Skeletal muscle tissue (tissue), 4 donors: ENCODE data around the gene TTC33. TPM values are rescaled to one million over a fixed set of nuclear protein-coding genes. Genes with fewer than 3 reads are reported as not detected.
"Not testable (repeated sequence)": the region's sequence is repeated elsewhere in the genome, so short reads cannot be mapped to it uniquely, and the experiment has no call there.

Experiments used
- H3K27ac ChIP-seq: one replicate; pipeline ENCODE4 v1.7.0; 2013; ENCODE audit warnings: mild to moderate bottlenecking, low read depth, low read length, inconsistent platforms
- H3K27me3 ChIP-seq, 3 donors: one replicate each; pipeline ENCODE4 v1.7.0; 2013; ENCODE audit warnings: low read length in 3 of 3; ENCODE audit not compliant: control insufficient read depth in 3 of 3, insufficient read depth in 3 of 3
- H3K36me3 ChIP-seq, 3 donors: one replicate each; pipeline ENCODE4 v1.7.0; 2013; ENCODE audit warnings: low read length in 3 of 3; ENCODE audit not compliant: control insufficient read depth in 3 of 3, insufficient read depth in 3 of 3
- H3K4me1 ChIP-seq, 3 donors: one replicate each; pipeline ENCODE4 v1.7.0; 2013; ENCODE audit warnings: low read length in 3 of 3, mild to moderate bottlenecking in 3 of 3; ENCODE audit not compliant: control insufficient read depth in 3 of 3, insufficient read depth in 3 of 3
- H3K4me3 ChIP-seq, 3 donors: one replicate each; pipeline ENCODE4 v1.7.0; 2013; ENCODE audit warnings: low read length in 3 of 3
- H3K9ac ChIP-seq, 3 donors: one replicate each; pipeline ENCODE4 v1.7.0; 2013; ENCODE audit warnings: low read length in 3 of 3, mild to moderate bottlenecking in 3 of 3, moderate library complexity in 2 of 3, low read depth in 1 of 3
- H3K9me3 ChIP-seq, 3 donors: one replicate each; pipeline ENCODE4 v1.7.0; 2013; ENCODE audit warnings: low read length in 3 of 3; ENCODE audit not compliant: control insufficient read depth in 3 of 3
- total RNA-seq: library from RNA; depleted of rRNA; stranded (reverse); fragments of >200 nt; gene quantifications from one replicate; pipeline ENCODE4 v1.2.3, GENCODE V29; 2014
- donor health status: Osteomylitis.

TTC33 gene
- total RNA-seq, 1 donor from 2014 or later, result 17.2 TPM

GRCh38 chr5:40607202-40607601 is 148.6 kb downstream of the TTC33 start:
- H3K4me3 ChIP-seq, result no peak overlapping the region
- H3K36me3 ChIP-seq, result no peaks in the 10 kb centered on the region
- no peaks in the 10 kb centered on the region for H3K4me1 ChIP-seq
- no peak overlapping the region for H3K9ac ChIP-seq
- no peaks in the 10 kb centered on the region for H3K9me3 ChIP-seq
- no peaks in the 10 kb centered on the region for H3K27me3 ChIP-seq
- H3K27ac ChIP-seq, result no peak overlapping the region

GRCh38 chr5:40606077-40606765 is 149.5 kb downstream of the TTC33 start:
- H3K4me3 ChIP-seq, result no peak overlapping the region

GRCh38 chr5:40605295-40605958 is 150.3 kb downstream of the TTC33 start:
- H3K9me3 ChIP-seq, result no peaks in the 10 kb centered on the region
- H3K4me3 ChIP-seq, result no peak overlapping the region
- H3K27me3 ChIP-seq, result no peaks in the 10 kb centered on the region
- no peak overlapping the region for H3K27ac ChIP-seq
- no peaks in the 10 kb centered on the region for H3K4me1 ChIP-seq
- H3K36me3 ChIP-seq, result no peaks in the 10 kb centered on the region
- H3K9ac ChIP-seq, result no peak overlapping the region

More at GRCh38 chr5:40606077-40606765, 149.5 kb downstream of the TTC33 start:
- H3K9ac ChIP-seq, result no peak overlapping the region
- no peaks in the 10 kb centered on the region for H3K9me3 ChIP-seq
- H3K4me1 ChIP-seq, result no peaks in the 10 kb centered on the region
- H3K27ac ChIP-seq, result no peak overlapping the region
- no peaks in the 10 kb centered on the region for H3K36me3 ChIP-seq
- no peaks in the 10 kb centered on the region for H3K27me3 ChIP-seq

GRCh38 chr5:40603378-40603777 is 152.4 kb downstream of the TTC33 start:
- H3K27ac ChIP-seq, result no peak overlapping the region
- H3K36me3 ChIP-seq, result no peaks in the 10 kb centered on the region
- no peaks in the 10 kb centered on the region for H3K27me3 ChIP-seq
- no peak overlapping the region for H3K9ac ChIP-seq
- H3K9me3 ChIP-seq, result no peaks in the 10 kb centered on the region
- H3K4me3 ChIP-seq, result no peak overlapping the region
- H3K4me1 ChIP-seq, result no peaks in the 10 kb centered on the region

- H3K4me3 ChIP-seq, result no peak overlapping the region
- no peaks in the 10 kb centered on the region for H3K4me1 ChIP-seq
- H3K9ac ChIP-seq, result no peak overlapping the region
- H3K36me3 ChIP-seq, result no peaks in the 10 kb centered on the region
- no peaks in the 10 kb centered on the region for H3K9me3 ChIP-seq
- H3K27ac ChIP-seq, result no peak overlapping the region
- H3K27me3 ChIP-seq, result no peaks in the 10 kb centered on the region
Measured at GRCh38 chr5:40601198-40601868, 154.4 kb downstream of the TTC33 start.

- no peaks in the 10 kb centered on the region for H3K4me1 ChIP-seq
- no peaks in the 10 kb centered on the region for H3K27me3 ChIP-seq
- H3K9me3 ChIP-seq, result no peaks in the 10 kb centered on the region
- H3K27ac ChIP-seq, result no peak overlapping the region
- H3K36me3 ChIP-seq, result no peaks in the 10 kb centered on the region
- no peak overlapping the region for H3K9ac ChIP-seq
- no peak overlapping the region for H3K4me3 ChIP-seq
Measured at GRCh38 chr5:40600383-40600782, 155.4 kb downstream of the TTC33 start.

GRCh38 chr5:40599676-40600075 is 156.1 kb downstream of the TTC33 start:
- Histone ChIP-seq H3K4me3 (no peak overlapping the region), H3K9me3 (no peaks in the 10 kb centered on the region), H3K27me3 (no peaks in the 10 kb centered on the region), H3K4me1 (no peaks in the 10 kb centered on the region), H3K27ac (no peak overlapping the region), H3K36me3 (no peaks in the 10 kb centered on the region), H3K9ac (no peak overlapping the region)

GRCh38 chr5:40594811-40595210 is 160.9 kb downstream of the TTC33 start:
- no peaks in the 10 kb centered on the region for H3K27me3 ChIP-seq
- no peak overlapping the region for H3K27ac ChIP-seq
- no peaks in the 10 kb centered on the region for H3K36me3 ChIP-seq
- H3K4me3 ChIP-seq, result no peak overlapping the region
- no peak overlapping the region for H3K9ac ChIP-seq
- H3K4me1 ChIP-seq, result no peaks in the 10 kb centered on the region
- no peaks in the 10 kb centered on the region for H3K9me3 ChIP-seq

GRCh38 chr5:40591727-40592396 is 163.9 kb downstream of the TTC33 start:
- not testable (repeated sequence) for H3K36me3 ChIP-seq, H3K27me3 ChIP-seq, H3K27ac ChIP-seq, H3K4me3 ChIP-seq, H3K9ac ChIP-seq, H3K4me1 ChIP-seq, H3K9me3 ChIP-seq

- no peak overlapping the region for H3K27ac ChIP-seq
Measured at GRCh38 chr5:40587376-40587775, 168.4 kb downstream of the TTC33 start.

More at GRCh38 chr5:40587376-40587775, 168.4 kb downstream of the TTC33 start:
- Histone ChIP-seq H3K27me3 (no peaks in the 10 kb centered on the region), H3K36me3 (no peaks in the 10 kb centered on the region), H3K4me3 (no peak overlapping the region), H3K9ac (no peak overlapping the region), H3K9me3 (no peaks in the 10 kb centered on the region), H3K4me1 (no peaks in the 10 kb centered on the region)
